ENCODE measurements around the gene APEX1.
A peak's percentile ranks its signal among the peaks of the same experiment; 100 is the strongest.

APEX1 gene

GRCh38 chr14:20478894-20479293, 23.9 kb downstream of the APEX1 start:
- Mint-ChIP-seq H3K27ac (no peak overlapping the region), H3K36me3 (ENCODE audit: low read depth) (peaks cover 55% of the 10 kb centered on the region), H3K9me3 (no peaks in the 10 kb centered on the region), H3K27me3 (no peaks in the 10 kb centered on the region), H3K4me1 (peaks cover 46% of the 10 kb centered on the region), H3K4me3 (no peak overlapping the region)
- ATAC-seq = no peak
- no peak for DNase-seq

GRCh38 chr14:20482382-20482781, 27.4 kb downstream of the APEX1 start:
- Mint-ChIP-seq H3K9me3 (no peaks in the 10 kb centered on the region), H3K4me1 (peaks cover 21% of the 10 kb centered on the region), H3K27me3 (no peaks in the 10 kb centered on the region), H3K36me3 (ENCODE audit: low read depth) (peaks cover 20% of the 10 kb centered on the region), H3K27ac (no peak overlapping the region), H3K4me3 (no peak overlapping the region)
- no peak for ATAC-seq
- DNase-seq = no peak

- H3K36me3 Mint-ChIP-seq (ENCODE audit: low read depth) = no peaks in the 10 kb centered on the region
- ATAC-seq = no peak
- no peak overlapping the region for H3K4me3 Mint-ChIP-seq
- no peaks in the 10 kb centered on the region for H3K9me3 Mint-ChIP-seq
- DNase-seq = no peak
- no peak overlapping the region for H3K27ac Mint-ChIP-seq
- H3K27me3 Mint-ChIP-seq = no peaks in the 10 kb centered on the region
- H3K4me1 Mint-ChIP-seq = peaks cover 40% of the 10 kb centered on the region
Measured at GRCh38 chr14:20485900-20486299, 30.9 kb downstream of the APEX1 start.

- no peaks in the 10 kb centered on the region for H3K27me3 Mint-ChIP-seq
- H3K9me3 Mint-ChIP-seq = no peaks in the 10 kb centered on the region
- no peak for DNase-seq
- ATAC-seq = no peak
- no peaks in the 10 kb centered on the region for H3K36me3 Mint-ChIP-seq (ENCODE audit: low read depth)
- peaks cover 50% of the 10 kb centered on the region for H3K4me1 Mint-ChIP-seq
- H3K27ac Mint-ChIP-seq = peak overlapping the region; percentile 21
- H3K4me3 Mint-ChIP-seq = no peak overlapping the region
Measured at GRCh38 chr14:20486684-20487395, 31.8 kb downstream of the APEX1 start.

- DNase-seq (no peak), ATAC-seq (no peak)
- H3K4me1 Mint-ChIP-seq = peaks cover 51% of the 10 kb centered on the region
- no peaks in the 10 kb centered on the region for H3K9me3 Mint-ChIP-seq
- H3K27ac Mint-ChIP-seq = no peak overlapping the region
- no peaks in the 10 kb centered on the region for H3K36me3 Mint-ChIP-seq (ENCODE audit: low read depth)
- H3K4me3 Mint-ChIP-seq = no peak overlapping the region
- no peaks in the 10 kb centered on the region for H3K27me3 Mint-ChIP-seq
Measured at GRCh38 chr14:20487396-20487725, 32.3 kb downstream of the APEX1 start.

- H3K4me1 Mint-ChIP-seq = peaks cover 63% of the 10 kb centered on the region
- H3K27me3 Mint-ChIP-seq = no peaks in the 10 kb centered on the region
- no peaks in the 10 kb centered on the region for H3K9me3 Mint-ChIP-seq
- ATAC-seq (peak; percentile 75), DNase-seq (no peak)
- H3K27ac Mint-ChIP-seq = peak overlapping the region; percentile 50
- H3K36me3 Mint-ChIP-seq (ENCODE audit: low read depth) = no peaks in the 10 kb centered on the region
- H3K4me3 Mint-ChIP-seq = peak overlapping the region; percentile 18
Measured at GRCh38 chr14:20489093-20489994, 34.3 kb downstream of the APEX1 start.

- Mint-ChIP-seq H3K27ac (peak overlapping the region; percentile 78), H3K27me3 (no peaks in the 10 kb centered on the region)
Measured at GRCh38 chr14:20490563-20490962, 35.5 kb downstream of the APEX1 start.

GRCh38 chr14:20492486-20492885, 37.5 kb downstream of the APEX1 start:
- Mint-ChIP-seq H3K27me3 (no peaks in the 10 kb centered on the region), H3K36me3 (ENCODE audit: low read depth) (peaks cover 4% of the 10 kb centered on the region), H3K27ac (peak overlapping the region; percentile 28), H3K4me1 (peaks cover 71% of the 10 kb centered on the region), H3K9me3 (no peaks in the 10 kb centered on the region), H3K4me3 (no peak overlapping the region)
- no peak for ATAC-seq
- DNase-seq = no peak

More at GRCh38 chr14:20490563-20490962, 35.5 kb downstream of the APEX1 start:
- peaks cover 4% of the 10 kb centered on the region for H3K36me3 Mint-ChIP-seq (ENCODE audit: low read depth)
- H3K9me3 Mint-ChIP-seq = no peaks in the 10 kb centered on the region
- DNase-seq (no peak), ATAC-seq (no peak)
- peaks cover 76% of the 10 kb centered on the region for H3K4me1 Mint-ChIP-seq
- H3K4me3 Mint-ChIP-seq = peak overlapping the region; percentile 56

GRCh38 chr14:20493634-20494033, 38.6 kb downstream of the APEX1 start:
- Mint-ChIP-seq H3K4me1 (peaks cover 65% of the 10 kb centered on the region), H3K9me3 (no peaks in the 10 kb centered on the region), H3K36me3 (ENCODE audit: low read depth) (peaks cover 4% of the 10 kb centered on the region), H3K27me3 (no peaks in the 10 kb centered on the region), H3K27ac (peak overlapping the region; percentile 41), H3K4me3 (no peak overlapping the region)
- DNase-seq = no peak
- no peak for ATAC-seq

- peak overlapping the region; percentile 80 for H3K27ac Mint-ChIP-seq
- peak; percentile 87 for ATAC-seq
- H3K36me3 Mint-ChIP-seq (ENCODE audit: low read depth) = peaks cover 4% of the 10 kb centered on the region
- DNase-seq = no peak
- no peaks in the 10 kb centered on the region for H3K9me3 Mint-ChIP-seq
- H3K27me3 Mint-ChIP-seq = no peaks in the 10 kb centered on the region
- H3K4me3 Mint-ChIP-seq = peak overlapping the region; percentile 26
- H3K4me1 Mint-ChIP-seq = peaks cover 61% of the 10 kb centered on the region
Measured at GRCh38 chr14:20494935-20495766, 40.1 kb downstream of the APEX1 start.

- H3K9me3 Mint-ChIP-seq = no peaks in the 10 kb centered on the region
- peak overlapping the region; percentile 53 for H3K27ac Mint-ChIP-seq
- H3K4me1 Mint-ChIP-seq = peaks cover 34% of the 10 kb centered on the region
- H3K36me3 Mint-ChIP-seq (ENCODE audit: low read depth) = peaks cover 4% of the 10 kb centered on the region
- no peaks in the 10 kb centered on the region for H3K27me3 Mint-ChIP-seq
- no peak overlapping the region for H3K4me3 Mint-ChIP-seq
- no peak for ATAC-seq
- DNase-seq = no peak
Measured at GRCh38 chr14:20498622-20499021, 43.6 kb downstream of the APEX1 start.

- DNase-seq = no peak
- Mint-ChIP-seq H3K4me3 (no peak overlapping the region), H3K4me1 (peaks cover 33% of the 10 kb centered on the region), H3K9me3 (no peaks in the 10 kb centered on the region), H3K27me3 (no peaks in the 10 kb centered on the region), H3K36me3 (ENCODE audit: low read depth) (peaks cover 4% of the 10 kb centered on the region), H3K27ac (no peak overlapping the region)
- ATAC-seq = no peak
Measured at GRCh38 chr14:20499108-20499507, 44.1 kb downstream of the APEX1 start.

GRCh38 chr14:20499881-20500280, 44.9 kb downstream of the APEX1 start:
- peaks cover 4% of the 10 kb centered on the region for H3K36me3 Mint-ChIP-seq (ENCODE audit: low read depth)
- ATAC-seq (no peak), DNase-seq (no peak)

GRCh38 chr14:20501346-20501745, 46.3 kb downstream of the APEX1 start:
- Mint-ChIP-seq H3K4me3 (no peak overlapping the region), H3K9me3 (no peaks in the 10 kb centered on the region), H3K4me1 (peaks cover 14% of the 10 kb centered on the region), H3K27ac (no peak overlapping the region), H3K36me3 (ENCODE audit: low read depth) (no peaks in the 10 kb centered on the region), H3K27me3 (no peaks in the 10 kb centered on the region)
- ATAC-seq (no peak), DNase-seq (no peak)

More at GRCh38 chr14:20499881-20500280, 44.9 kb downstream of the APEX1 start:
- Mint-ChIP-seq H3K27me3 (no peaks in the 10 kb centered on the region), H3K4me1 (peaks cover 27% of the 10 kb centered on the region), H3K9me3 (no peaks in the 10 kb centered on the region), H3K4me3 (no peak overlapping the region), H3K27ac (no peak overlapping the region)
